ENCODE measurements around the gene ASB13. TPM values are rescaled to one million over a fixed set of nuclear protein-coding genes. Genes with fewer than 3 reads are reported as not detected.

ASB13 gene
- total and polyA plus RNA-seq, 2 donors (not counting 1 experiment from before 2014, with no cell fraction given), result 2.5 to 4.4 TPM

- H3K4me1 ChIP-seq (ENCODE audit: control insufficient read depth in 2 of 2, insufficient read depth in 2 of 2, low read length in 2 of 2), result peaks cover 24% of the 10 kb centered on the region in 2 donors
- no peaks in the 10 kb centered on the region for H3K27me3 ChIP-seq (replicated peaks in 1 of 4; ENCODE audit: control extremely low read depth in 1 of 4, control insufficient read depth in 3 of 4, insufficient read depth in 4 of 4, low read length in 3 of 4)
- H3K9ac ChIP-seq (ENCODE audit: low read length), result no peak overlapping the region
- DNase-seq (no peak), ATAC-seq (ENCODE audit: low read depth) (no peak)
- peaks cover 36% of the 10 kb centered on the region for H3K4me1 Mint-ChIP-seq
- CTCF ChIA-PET, result no interaction called here
- H2AFZ ChIP-seq (ENCODE audit: insufficient read depth, low read depth, low read length, poor library complexity, severe bottlenecking), result no peak overlapping the region
- H3K27ac ChIP-seq (ENCODE audit: low read length in 2 of 2), result no peak overlapping the region
- H3K27me3 Mint-ChIP-seq, result peaks cover 3% of the 10 kb centered on the region
- no peak overlapping the region for H3K4me3 Mint-ChIP-seq
- POLR2A ChIA-PET, result no interaction called here
- no peaks in the 10 kb centered on the region for H3K79me2 ChIP-seq (ENCODE audit: control insufficient read depth, insufficient read depth, low read length)
- intact Hi-C loops (cut with micrococcal nuclease), result no loop called here
- no peak overlapping the region for H3K4me3 ChIP-seq (ENCODE audit: control extremely low read depth in 1 of 5, extremely low read depth in 1 of 5, insufficient read depth in 1 of 5, low read depth in 2 of 5, low read length in 4 of 5)
- H4K20me1 ChIP-seq (ENCODE audit: control insufficient read depth, insufficient read depth, low read length, poor library complexity, severe bottlenecking), result no peaks in the 10 kb centered on the region
- H3K9me3 ChIP-seq (ENCODE audit: control extremely low read depth in 1 of 3, control insufficient read depth in 2 of 3, insufficient read depth in 1 of 3, low read length in 2 of 3), result no peaks in the 10 kb centered on the region
- no peak overlapping the region for H3K27ac Mint-ChIP-seq
- no peak overlapping the region for H3K4me2 ChIP-seq (replicated peaks; ENCODE audit: low read depth, low read length, poor library complexity, severe bottlenecking)
- WGBS (ENCODE audit: insufficient coverage), result 52% methylated on average over 6 of the region's 9 CpGs
- TF ChIP-seq, protein P1, sequence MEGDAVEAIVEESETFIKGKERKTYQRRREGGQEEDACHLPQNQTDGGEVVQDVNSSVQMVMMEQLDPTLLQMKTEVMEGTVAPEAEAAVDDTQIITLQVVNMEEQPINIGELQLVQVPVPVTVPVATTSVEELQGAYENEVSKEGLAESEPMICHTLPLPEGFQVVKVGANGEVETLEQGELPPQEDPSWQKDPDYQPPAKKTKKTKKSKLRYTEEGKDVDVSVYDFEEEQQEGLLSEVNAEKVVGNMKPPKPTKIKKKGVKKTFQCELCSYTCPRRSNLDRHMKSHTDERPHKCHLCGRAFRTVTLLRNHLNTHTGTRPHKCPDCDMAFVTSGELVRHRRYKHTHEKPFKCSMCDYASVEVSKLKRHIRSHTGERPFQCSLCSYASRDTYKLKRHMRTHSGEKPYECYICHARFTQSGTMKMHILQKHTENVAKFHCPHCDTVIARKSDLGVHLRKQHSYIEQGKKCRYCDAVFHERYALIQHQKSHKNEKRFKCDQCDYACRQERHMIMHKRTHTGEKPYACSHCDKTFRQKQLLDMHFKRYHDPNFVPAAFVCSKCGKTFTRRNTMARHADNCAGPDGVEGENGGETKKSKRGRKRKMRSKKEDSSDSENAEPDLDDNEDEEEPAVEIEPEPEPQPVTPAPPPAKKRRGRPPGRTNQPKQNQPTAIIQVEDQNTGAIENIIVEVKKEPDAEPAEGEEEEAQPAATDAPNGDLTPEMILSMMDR (IDR thresholded peaks at IDR 0.05), result no peak
- TF ChIP-seq EZH2 (IDR thresholded peaks at IDR 0.05; ENCODE audit: borderline replicate concordance, insufficient read depth, low read depth, low read length, poor library complexity, severe bottlenecking), result no peak
- no peaks in the 10 kb centered on the region for H3K9me3 Mint-ChIP-seq (ENCODE audit: insufficient read depth)
- H3K36me3 ChIP-seq (replicated peaks in 1 of 2; ENCODE audit: control extremely low read depth in 1 of 2, control insufficient read depth in 1 of 2, extremely low read depth in 1 of 2, insufficient read depth in 2 of 2, low read length in 1 of 2), result no peaks in the 10 kb centered on the region
These were observed 3.5 kb downstream of the ASB13 start for GRCh38 chr10:5662708-5663579.

GRCh38 chr10:5661043-5661442 lies 5.4 kb downstream of the ASB13 start:
- WGBS (ENCODE audit: insufficient coverage), result 94% methylated on average over 6 of the region's 6 CpGs
- ChIA-PET CTCF (interaction anchor here (1.7 kb wide), 1 partner anchor 31 kb away, joined by 5 read pairs; no protein-coding TSS in a partner anchor), POLR2A (no interaction called here)
- ATAC-seq (ENCODE audit: low read depth) (no peak), DNase-seq (no peak)
- Mint-ChIP-seq H3K9me3 (ENCODE audit: insufficient read depth) (no peaks in the 10 kb centered on the region), H3K4me3 (no peak overlapping the region), H3K27ac (no peak overlapping the region), H3K4me1 (peaks cover 39% of the 10 kb centered on the region), H3K27me3 (peaks cover 5% of the 10 kb centered on the region)
- Histone ChIP-seq H3K27ac (ENCODE audit: low read length in 2 of 2) (no peak overlapping the region), H3K9ac (ENCODE audit: low read length) (no peak overlapping the region), H3K4me1 (ENCODE audit: control insufficient read depth in 2 of 2, insufficient read depth in 2 of 2, low read length in 2 of 2) (peaks cover 15 to 18% of the 10 kb centered on the region in 2 donors), H3K79me2 (ENCODE audit: control insufficient read depth, insufficient read depth, low read length) (no peaks in the 10 kb centered on the region), H2AFZ (ENCODE audit: insufficient read depth, low read depth, low read length, poor library complexity, severe bottlenecking) (no peak overlapping the region), H4K20me1 (ENCODE audit: control insufficient read depth, insufficient read depth, low read length, poor library complexity, severe bottlenecking) (no peaks in the 10 kb centered on the region), H3K9me3 (ENCODE audit: control extremely low read depth in 1 of 3, control insufficient read depth in 2 of 3, insufficient read depth in 1 of 3, low read length in 2 of 3) (peaks cover 0 to 3% (median 0%) of the 10 kb centered on the region in 3 donors), H3K27me3 (replicated peaks in 1 of 4; ENCODE audit: control extremely low read depth in 1 of 4, control insufficient read depth in 3 of 4, insufficient read depth in 4 of 4, low read length in 3 of 4) (no peaks in the 10 kb centered on the region), H3K4me2 (replicated peaks; ENCODE audit: low read depth, low read length, poor library complexity, severe bottlenecking) (no peak overlapping the region), H3K4me3 (ENCODE audit: control extremely low read depth in 1 of 5, extremely low read depth in 1 of 5, insufficient read depth in 1 of 5, low read depth in 2 of 5, low read length in 4 of 5) (no peak overlapping the region), H3K36me3 (replicated peaks in 1 of 2; ENCODE audit: control extremely low read depth in 1 of 2, control insufficient read depth in 1 of 2, extremely low read depth in 1 of 2, insufficient read depth in 2 of 2, low read length in 1 of 2) (no peaks in the 10 kb centered on the region)
- intact Hi-C loops (cut with micrococcal nuclease), result no loop called here
- TF ChIP-seq, protein P1 (IDR thresholded peaks at IDR 0.05), result no peak
- no peak for TF ChIP-seq EZH2 (IDR thresholded peaks at IDR 0.05; ENCODE audit: borderline replicate concordance, insufficient read depth, low read depth, low read length, poor library complexity, severe bottlenecking)
